Suppressor macrophage treated with lipopolysaccharide for 4 hours (primary cell): ENCODE data around the gene CDH4.

Experiments used
- DNase-seq: peaks from one replicate; pipeline ENCODE4 v3.0.0-alpha.2; 2020

Gene CDH4

GRCh38 chr20:61665528-61666470 is 413.7 kb downstream of the CDH4 start:
- DNase-seq, result no peak

DNA sequence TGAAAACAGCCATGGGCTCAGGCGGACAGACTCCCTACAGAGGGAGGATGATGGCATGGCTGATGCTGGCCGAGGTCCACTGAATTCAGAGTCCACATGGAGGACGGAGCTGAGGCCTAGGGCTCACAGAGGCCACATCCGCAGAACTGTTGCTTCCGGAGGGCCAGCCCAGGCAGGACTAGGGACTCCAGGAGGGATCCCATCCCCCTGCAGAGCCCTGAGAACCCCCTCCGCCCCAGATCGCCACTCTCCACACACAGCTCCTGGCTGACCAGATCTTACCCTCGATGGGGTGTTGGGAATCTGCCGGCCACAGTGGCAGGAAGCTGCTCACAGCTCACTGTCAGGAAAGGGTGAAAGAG is 414.4 kb downstream of the CDH4 start:
- DNase-seq, result no peak

DNA sequence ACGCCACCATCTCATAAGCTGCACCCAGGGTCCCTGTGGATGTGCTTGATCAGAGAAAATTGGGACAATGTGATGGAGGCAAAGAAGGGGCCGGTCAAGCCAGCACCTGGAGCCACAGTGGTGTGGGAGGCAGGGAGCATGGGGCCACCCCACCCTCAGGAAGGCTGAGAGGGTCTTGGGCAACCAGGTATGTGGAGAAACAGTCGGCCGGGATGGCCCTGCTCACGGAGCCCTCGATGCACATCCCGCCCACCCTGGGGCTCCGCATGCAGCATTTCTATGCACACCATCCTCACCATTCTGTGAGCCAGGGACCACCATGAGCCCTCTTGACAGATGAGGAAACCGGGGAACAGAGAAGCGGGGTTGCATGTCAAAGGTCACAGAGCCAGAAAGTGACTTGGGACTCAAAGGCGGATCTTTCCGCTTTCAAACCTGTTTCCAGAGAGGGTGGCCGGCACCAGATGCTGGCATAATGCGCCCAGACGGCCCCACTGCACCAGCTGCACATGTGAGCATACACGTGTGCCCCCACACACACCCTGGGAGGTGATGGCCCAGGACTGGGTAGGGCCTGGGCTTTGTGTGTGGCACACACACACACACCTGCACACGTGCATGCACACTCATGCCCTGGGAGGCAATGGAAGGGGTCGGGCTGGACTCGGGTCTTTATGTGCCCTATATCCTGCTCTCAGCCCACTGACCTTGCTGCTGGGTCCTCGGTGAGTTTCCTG is 415.2 kb downstream of the CDH4 start:
- no peak for DNase-seq

- no peak for DNase-seq
Observed at GRCh38 chr20:61668065-61668650, 416.1 kb downstream of the CDH4 start.

DNA sequence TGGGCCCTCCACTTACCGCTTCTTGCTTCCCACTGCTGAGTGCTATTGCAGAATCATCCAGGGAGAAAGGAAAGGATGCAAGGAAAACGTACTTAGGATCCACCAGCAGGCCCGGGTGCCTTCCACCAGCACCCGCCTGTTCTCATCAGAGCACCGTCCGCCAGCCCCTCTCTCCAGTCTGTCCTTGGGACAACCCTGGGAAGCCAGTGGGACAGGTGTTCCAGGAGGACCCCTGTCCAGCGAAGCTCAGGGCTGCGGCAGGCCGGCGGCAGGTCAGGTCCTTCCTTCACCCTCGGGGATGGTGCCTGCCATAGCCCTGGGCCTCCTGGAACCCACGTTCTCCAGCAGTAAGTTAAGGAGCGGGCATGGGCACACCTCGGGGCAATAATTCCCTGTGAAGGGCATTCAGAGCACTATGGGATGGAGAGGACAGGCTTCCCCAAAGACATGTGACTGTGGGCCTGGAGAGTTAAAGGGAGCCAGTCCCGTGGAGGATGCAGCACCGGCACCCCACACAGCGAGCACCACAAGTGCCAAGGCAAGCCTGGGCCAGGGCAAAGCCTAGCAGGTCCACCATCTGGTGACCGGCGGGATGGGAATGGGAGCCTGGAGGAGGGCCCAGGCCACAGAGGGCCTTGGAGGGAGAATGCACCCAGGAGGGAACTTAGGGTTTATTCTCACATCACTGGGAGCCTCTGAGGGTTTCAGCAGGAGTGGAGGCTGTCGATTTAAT is 416.9 kb downstream of the CDH4 start:
- DNase-seq, result no peak

DNA sequence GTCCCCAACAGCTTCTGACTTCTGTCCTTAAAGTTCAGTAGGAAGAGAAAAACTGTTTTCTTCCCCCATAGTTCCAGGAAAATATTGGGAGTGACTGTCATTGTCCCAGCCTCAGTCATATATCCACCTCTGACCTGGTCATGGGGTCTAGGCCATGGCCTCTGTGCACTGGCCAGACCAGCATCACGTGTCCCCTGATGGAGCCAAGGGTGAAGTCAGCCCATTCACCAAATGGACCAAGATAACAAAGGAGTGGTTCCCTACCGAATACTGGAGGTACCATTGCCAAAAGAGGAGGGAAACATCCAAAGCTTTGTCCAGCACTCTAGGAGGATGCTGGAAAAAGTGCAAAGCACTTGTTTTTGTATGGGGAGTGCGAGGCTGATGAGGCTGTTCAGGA is 418.2 kb downstream of the CDH4 start:
- no peak for DNase-seq

DNA sequence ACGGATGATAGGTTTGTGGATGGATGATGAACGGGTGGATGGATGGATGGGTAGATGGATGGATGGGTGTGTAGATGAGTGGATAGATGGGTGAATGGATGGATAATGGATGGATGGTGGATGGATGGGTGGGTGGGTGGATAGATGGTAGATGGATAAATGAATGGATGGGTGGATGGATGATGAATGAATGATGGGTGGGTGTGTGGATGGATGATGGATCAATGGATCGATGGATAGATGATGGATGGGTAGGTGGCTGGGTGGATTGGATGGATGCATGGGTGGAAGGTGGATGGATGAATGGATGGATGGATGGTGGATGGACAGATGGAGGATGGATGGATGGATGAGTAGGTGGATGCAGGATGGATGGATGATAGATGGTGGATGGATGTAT is 419.5 kb downstream of the CDH4 start:
- no peak for DNase-seq

DNA sequence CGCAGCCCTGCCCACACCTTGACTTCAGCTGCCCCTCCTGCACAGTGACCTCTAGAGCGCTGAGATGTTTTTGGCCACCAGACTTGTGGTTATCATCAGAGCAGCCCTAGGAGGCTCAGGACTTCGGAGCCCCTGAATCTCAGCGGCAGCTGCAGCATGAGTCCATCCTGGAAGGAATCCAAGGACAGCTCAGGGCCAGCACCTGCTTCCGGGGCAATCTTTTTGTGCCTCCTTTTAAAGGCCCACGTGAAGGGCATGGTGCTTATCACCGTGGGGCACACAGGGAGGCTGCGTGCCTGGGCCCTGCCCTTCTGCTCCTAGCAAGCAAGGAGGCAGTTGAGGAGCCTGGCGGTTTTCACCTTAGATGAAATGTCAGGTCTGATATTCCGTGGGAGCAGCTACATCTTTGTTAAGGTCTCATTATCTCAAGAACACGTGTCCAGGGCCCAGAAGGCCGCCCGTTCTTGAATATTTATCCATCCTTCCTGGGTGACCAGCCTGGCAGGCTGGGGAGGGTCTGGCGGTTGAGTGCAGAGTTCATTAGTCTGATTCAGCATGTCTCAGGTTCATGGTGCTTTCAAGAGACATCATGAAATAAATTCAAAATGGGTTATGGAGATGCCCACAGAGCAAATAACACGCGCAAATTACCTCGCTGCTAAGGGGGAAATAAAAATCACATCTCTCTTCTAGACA is 421.2 kb downstream of the CDH4 start:
- no peak for DNase-seq

DNA sequence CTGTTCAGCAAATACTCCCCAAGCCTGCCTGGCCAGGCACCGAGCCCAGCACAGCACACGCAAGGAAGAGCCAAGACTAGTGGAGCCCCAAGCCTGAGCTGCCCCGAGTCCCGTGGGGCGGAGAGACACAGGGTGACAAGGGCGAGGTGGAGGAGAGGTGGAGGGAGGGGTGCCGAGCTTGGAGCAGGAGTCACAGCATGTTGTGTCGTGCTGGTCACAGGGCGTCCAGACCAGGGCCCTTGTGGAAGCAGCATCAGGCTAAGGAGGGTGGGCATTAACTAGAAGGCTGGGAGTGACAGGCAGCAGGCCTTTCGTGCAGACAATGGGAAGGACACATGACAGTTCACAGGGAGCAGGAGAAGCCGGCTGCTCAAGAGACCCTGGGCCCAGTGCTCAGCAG is 422.1 kb downstream of the CDH4 start:
- no peak for DNase-seq

GRCh38 chr20:61674688-61675087 is 422.6 kb downstream of the CDH4 start:
- no peak for DNase-seq

- DNase-seq, result no peak
Observed at GRCh38 chr20:61677928-61678327, 425.9 kb downstream of the CDH4 start.

DNA sequence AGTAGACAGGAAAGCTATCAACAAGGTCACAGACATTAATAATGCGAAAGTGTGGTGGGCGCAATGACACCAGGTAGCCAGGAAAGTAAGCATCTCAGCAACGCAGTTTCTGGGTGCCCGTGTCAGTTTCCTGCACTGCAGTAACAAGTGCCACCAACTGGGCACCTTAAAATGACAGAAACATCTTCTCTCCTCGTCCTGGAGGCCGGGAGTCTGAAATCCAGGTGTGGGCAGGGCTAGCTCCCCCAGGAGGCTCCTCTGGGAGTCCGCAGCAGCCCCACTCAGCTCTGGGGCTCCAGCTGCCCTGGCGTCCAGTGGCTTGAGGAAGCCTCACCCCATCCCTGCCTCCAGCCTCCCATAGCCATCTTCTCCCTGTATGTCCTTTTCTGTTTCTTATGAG is 426.4 kb downstream of the CDH4 start:
- no peak for DNase-seq

DNA sequence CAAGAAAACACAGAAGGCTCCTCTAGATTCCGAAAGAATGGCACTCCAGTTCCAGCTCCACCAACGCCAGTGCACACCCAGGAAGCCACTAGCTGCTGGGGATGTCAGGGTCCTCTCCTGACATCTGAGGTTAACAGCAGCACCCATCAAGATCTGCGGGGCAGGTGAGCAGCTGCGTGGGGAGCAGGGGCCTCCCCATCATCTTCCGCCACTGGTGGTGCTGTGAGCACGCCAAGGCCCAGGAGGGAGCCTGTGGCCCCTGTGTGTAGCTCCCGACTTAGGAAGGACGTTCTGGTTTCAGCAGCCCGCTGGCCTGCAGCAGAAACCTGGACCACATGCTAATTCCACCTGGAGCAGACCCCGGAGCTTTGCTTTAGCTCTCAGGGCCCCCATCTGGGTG is 427.4 kb downstream of the CDH4 start:
- no peak for DNase-seq

DNA sequence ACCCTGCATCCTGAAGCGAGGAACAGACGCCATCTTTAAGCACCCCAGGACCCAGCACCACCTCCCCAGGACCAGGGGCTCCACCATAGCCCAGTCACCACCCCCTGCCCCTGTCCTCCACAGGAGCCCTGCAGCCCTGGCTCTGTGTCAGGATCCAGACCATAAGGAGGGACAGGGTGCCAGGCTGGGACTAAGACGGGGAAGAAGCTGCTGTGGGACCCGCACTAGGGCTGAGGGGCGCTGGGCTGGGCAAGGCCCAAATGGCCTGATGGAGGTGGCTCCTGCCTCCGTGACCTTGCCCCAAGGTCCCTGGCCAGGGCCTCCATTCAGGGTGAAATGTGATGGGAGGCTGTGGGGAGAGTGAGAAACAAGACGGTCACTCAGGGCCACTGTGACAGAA is 428.0 kb downstream of the CDH4 start:
- no peak for DNase-seq

DNA sequence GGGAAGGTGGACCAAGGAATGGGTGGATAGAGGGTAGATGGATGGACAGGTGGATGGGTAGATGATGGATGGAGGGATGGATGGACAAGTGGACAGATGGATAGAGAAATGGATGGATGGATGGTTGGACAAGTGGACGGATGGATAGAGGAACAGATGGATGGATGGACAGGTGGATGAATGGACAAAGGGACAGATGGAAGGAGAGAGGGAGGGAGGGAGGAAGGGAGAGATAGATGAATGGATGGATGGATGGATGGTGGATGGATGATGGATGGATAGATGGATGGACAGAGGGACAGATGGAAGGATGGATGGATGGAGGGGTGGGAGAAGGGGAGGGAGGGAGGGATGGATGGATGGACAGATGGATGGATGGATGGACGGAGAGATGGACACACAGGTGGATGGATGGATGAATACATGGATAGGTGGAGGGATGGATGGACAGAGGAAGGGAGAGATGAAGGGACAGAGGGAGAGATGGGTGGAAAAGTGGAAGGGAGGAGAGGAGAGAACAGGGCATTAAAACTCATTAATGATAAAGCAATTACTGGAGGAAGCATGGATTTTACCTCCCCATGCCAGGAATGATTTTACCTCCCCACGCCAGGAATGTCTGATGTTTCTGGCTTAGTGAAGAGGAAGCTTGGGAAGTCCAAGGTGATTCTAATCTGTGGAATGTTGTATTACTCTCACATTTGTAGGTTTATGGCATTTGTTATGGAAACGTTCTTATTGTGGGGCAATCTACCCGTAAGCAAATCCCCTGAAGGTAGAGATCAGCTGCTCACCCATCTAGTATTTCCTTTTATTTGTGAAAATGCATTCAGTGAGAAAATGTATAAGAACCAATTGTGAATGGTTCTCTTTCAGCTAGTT is 430.3 kb downstream of the CDH4 start:
- no peak for DNase-seq

DNA sequence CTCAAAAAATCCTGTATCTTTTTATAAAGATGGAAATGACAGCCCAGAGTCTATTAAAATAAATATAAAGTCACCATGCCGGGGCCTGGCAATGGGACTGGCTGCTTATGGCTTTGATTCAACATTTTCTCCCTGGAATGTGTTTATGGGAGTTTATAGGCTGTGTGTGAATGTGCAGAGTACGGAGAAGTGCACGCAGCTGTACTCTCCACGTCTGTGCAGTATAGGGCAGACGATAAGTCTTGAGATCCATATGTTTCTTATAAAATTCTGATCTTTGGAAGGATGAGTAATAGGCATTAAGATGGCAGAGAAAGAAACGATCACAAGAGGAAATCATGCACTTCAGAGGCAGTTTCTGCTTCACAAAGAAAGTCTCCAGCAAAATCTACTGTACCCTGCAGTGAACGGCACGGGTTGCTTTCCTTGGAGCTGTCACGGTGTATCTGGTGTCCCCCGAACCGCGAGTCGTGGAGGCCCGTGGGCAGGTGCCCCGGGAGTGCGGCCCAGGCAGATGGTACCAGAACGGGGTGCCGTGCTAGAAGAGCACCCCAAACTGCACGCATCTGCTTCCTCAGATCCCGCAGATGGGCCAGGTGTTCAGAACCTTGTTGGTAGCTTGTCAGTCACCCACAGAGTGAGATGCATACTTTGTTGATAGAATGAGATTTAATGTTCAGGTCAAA is 431.1 kb downstream of the CDH4 start:
- no peak for DNase-seq

DNA sequence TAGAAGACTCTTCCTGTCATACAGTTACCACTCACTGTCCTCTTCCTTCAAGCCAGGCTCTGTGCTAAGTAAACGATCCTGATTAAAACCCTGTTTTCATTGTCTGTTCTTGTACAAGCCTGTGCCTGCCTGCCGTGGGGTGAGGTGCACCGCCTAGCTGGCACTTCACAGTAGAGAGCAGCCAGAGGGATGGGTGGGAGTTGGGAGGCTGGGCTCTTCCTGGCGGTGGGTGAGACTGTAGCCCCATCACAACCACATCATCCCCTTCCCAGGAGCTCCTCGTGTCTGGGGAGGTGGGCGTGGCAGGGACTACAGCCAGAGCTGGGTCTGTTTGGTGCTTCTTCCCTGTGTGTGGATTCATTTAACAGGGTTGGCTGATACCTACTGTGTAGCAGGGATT is 431.7 kb downstream of the CDH4 start:
- no peak for DNase-seq

- no peak for DNase-seq
Observed at GRCh38 chr20:61684136-61684535, 432.1 kb downstream of the CDH4 start.

DNA sequence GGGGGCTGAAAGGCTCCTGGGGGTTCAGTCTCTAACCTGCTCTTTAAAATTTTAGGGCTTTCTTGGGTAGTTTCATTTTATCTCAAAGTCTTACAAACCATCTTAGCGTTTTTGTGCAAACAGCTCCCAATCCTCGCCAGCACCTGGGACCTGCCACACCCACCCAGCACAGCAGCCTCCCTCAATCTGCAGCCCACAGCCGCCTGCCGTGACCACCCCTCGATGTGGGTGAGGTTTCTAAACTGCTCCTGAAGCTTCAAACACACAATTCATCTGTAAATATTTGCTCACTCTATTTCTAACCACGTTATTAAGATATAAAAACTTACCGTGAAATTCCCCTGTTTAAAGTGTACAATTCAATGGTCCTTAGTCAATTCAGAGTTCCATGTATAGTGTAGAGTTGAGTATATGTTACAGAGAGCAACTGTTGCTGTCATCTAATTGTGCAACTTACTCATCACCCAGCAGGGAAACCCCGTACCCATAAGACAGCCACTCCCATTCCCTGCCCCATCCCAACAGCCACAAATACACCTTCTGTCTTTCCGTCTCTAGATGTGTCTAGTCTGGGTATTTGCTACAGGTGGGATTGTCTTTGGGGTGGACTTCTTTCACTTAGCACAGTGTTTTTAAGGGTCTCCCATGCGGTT is 432.6 kb downstream of the CDH4 start:
- DNase-seq, result no peak

DNA sequence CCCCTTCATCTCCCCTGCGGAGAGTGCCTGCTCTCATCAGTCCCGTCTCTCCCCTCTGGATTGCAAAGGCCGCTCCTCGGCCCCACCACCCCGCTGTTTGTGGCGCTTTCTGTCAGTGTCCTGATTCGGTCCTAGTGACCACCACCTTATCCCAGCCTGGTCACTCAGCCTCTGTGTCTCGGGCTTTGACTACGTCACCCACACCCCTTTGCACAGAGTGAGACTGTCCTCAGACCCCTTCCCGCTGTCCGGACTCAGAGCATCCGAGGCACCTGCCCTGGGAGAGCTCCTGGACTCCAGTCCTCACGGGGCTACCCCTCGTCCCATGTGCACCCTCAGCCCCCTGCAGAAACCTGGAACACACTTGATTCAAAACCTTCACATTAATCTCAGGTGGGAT is 433.4 kb downstream of the CDH4 start:
- DNase-seq, result no peak
